Heart right ventricle (tissue), 16 donors: ENCODE data around the gene GDAP2. TPM values are rescaled to one million over a fixed set of nuclear protein-coding genes. Genes with fewer than 3 reads are reported as not detected.

Experiments used
- ATAC-seq, 8 donors: fragments of 200-7000 bp; cut with Tn5 transposase; one replicate each; pipeline ENCODE4 v1.9.1; 2020; ENCODE audit warnings: mild to moderate bottlenecking in 8 of 8, moderate library complexity in 8 of 8, moderate number of reproducible peaks in 1 of 8
- DNase-seq, 2 donors: peaks; one replicate each; pipeline ENCODE4 v3.0.0-alpha.2; 2020
- H3K27ac ChIP-seq, 10 donors: fragments of 200-600 bp; sonication (generic) in 2 of 10; one replicate each; pipeline versions ENCODE4 v1.5.0 to v1.8.0; 2020 to 2022; ENCODE audit warnings: mild to moderate bottlenecking in 3 of 10
- H3K27me3 ChIP-seq, 7 donors: fragments of 200-600 bp; one replicate each; pipeline ENCODE4 v1.8.0; 2021 to 2022; ENCODE audit warnings: mild to moderate bottlenecking in 2 of 7
- H3K36me3 ChIP-seq, 9 donors: fragments of 200-600 bp; sonication (generic) in 1 of 9; one replicate each; pipeline versions ENCODE4 v1.5.0 to v1.8.0; 2020 to 2022; ENCODE audit warnings: mild to moderate bottlenecking in 2 of 9
- H3K4me1 ChIP-seq, 9 donors: fragments of 200-600 bp; sonication (generic) in 1 of 9; one replicate each; pipeline versions ENCODE4 v1.5.0 to v1.8.0; 2020 to 2022; ENCODE audit warnings: mild to moderate bottlenecking in 4 of 9
- H3K4me3 ChIP-seq, 10 donors: fragments of 200-600 bp; sonication (generic) in 2 of 10; one replicate each; pipeline versions ENCODE4 v1.5.0 to v1.8.0; 2020 to 2022; ENCODE audit warnings: mild to moderate bottlenecking in 7 of 10, moderate library complexity in 2 of 10
- H3K9me3 ChIP-seq, 11 donors: fragments of 200-600 bp in 10 of 11; sonication (generic) in 2 of 11; one replicate each; pipeline versions ENCODE4 v1.5.0 to v1.8.0; 2013 to 2022; ENCODE audit warnings: mild to moderate bottlenecking in 2 of 11, control low read depth in 1 of 11, moderate library complexity in 1 of 11
- WGBS, 2 donors: extraction: QIAGEN DNeasy Blood & Tissue Kit; methylation state at CpG; one replicate each; pipeline ENCODE4 v1.1.7; 2013; ENCODE audit warnings: inconsistent platforms in 1 of 2; 5-methylcytosine and 5-hydroxymethylcytosine counted together
- intact Hi-C, 10 donors: fragments of 100-400 bp; cut with DNase I; formaldehyde crosslinking; loops; one replicate each; pipeline versions ENCODE4 v1.11.1 to v1.14.2; 2022
- polyA plus RNA-seq, 2 donors: library from polyadenylated mRNA; stranded (reverse); fragments of 200-250 nt; gene quantifications; one replicate each; pipeline ENCODE4 v1.2.3, GENCODE V29; 2013
- total RNA-seq, 10 donors: library from RNA; stranded (reverse); fragmentation: NEBNext Ultra II Directional in 3 of 10; extraction: Animal tissue kit (Norgen Biotek cat#: 25700) in 3 of 10; gene quantifications; one replicate each; pipeline versions ENCODE4 v1.2.1 to v1.2.4, GENCODE V29; 2021 to 2023
- TF ChIP-seq, protein P1 (sequence below), 9 donors: fragments of 200-600 bp; sonication (generic) in 2 of 9; IDR thresholded peaks; one replicate each; pipeline versions ENCODE4 v1.5.0 to v1.8.0; 2021 to 2022; ENCODE audit warnings: antibody characterized with exemption in 9 of 9, mild to moderate bottlenecking in 5 of 9, moderate library complexity in 1 of 9
- donor health status: Arrhythmogenic right ventricular cardiomyopathy.
- donor health status: ischemic (EF 13 %, LVEDD 7.1; RV severe dilation, severe dysfunction).
- donor health status: healthy with polysubstance abuse.
- donor health status: DM: no; HTN: yes; CAD: no.
- donor health status: DM: no; HTN: no; CAD: no.
- donor health status: ischemic (EF 25% LVEDD 6.9; RV normal size, moderate dysfunction).
- donor health status: ischemic (EF 25% LVEDD 5.7; RV mildly dilated, moderate dysfunction).
- donor health status: healthy.
- donor health status: DM: yes; HTN: yes; CAD: no.
- donor health status: Ischemic cardiomyopathy.
- donor health status: ischemic (EF 35%, LVEDD 5.7; RV mildly dilated, moderate dysfunction).
- donor health status: nonischemic (EF 11% LVEDD 7.7; RV severe dilation, severe dysfunction).
- donor health status: DM: yes; HTN: yes; CAD: no.
- donor health status: PGD.
- donor health status: ischemic (EF 29% LVEDD 5.4; RV normal size, mild dysfunction).
- donor health status: nonischemic (EF 23%, LVEDD 6.1; RV moderate dilation, normal function).

GDAP2 gene
- total and polyA plus RNA-seq, 12 donors: 1.7 to 24.2 (median 17.7) TPM

DNA sequence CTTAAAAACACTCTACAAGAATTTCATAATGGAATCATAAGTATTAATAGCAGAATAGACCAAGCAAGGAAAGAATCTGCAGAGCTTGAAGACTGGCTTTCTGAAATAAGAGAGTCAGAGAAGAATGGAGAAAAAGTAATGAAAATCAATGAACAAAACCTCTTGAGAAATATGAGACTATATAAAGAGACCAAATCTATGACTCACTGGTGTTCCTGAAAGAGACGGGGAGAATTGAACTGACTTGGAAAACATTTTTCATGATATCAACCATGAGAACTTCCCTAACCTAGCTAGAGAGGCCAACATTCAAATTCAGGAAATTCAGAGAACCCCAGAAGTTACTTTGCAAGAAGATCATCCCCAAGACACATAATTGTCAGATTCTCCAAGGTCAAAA lies 85.6 kb downstream of the GDAP2 start:
- WGBS, 2 donors: 93 to 94% methylated on average over 1 of the region's 1 CpG
- DNase-seq (no peak), ATAC-seq (no peak)
- peaks cover 0 to 19% (median 0%) of the 10 kb centered on the region in 11 donors for H3K9me3 ChIP-seq
- no peak overlapping the region for H3K4me3 ChIP-seq
- intact Hi-C loops: no loop called here
- H3K27me3 ChIP-seq: no peaks in the 10 kb centered on the region
- peaks cover 0 to 3% (median 0%) of the 10 kb centered on the region in 9 donors for H3K4me1 ChIP-seq
- H3K27ac ChIP-seq: no peak overlapping the region
- peaks cover 0 to 32% (median 0%) of the 10 kb centered on the region in 9 donors for H3K36me3 ChIP-seq
- TF ChIP-seq, protein P1, sequence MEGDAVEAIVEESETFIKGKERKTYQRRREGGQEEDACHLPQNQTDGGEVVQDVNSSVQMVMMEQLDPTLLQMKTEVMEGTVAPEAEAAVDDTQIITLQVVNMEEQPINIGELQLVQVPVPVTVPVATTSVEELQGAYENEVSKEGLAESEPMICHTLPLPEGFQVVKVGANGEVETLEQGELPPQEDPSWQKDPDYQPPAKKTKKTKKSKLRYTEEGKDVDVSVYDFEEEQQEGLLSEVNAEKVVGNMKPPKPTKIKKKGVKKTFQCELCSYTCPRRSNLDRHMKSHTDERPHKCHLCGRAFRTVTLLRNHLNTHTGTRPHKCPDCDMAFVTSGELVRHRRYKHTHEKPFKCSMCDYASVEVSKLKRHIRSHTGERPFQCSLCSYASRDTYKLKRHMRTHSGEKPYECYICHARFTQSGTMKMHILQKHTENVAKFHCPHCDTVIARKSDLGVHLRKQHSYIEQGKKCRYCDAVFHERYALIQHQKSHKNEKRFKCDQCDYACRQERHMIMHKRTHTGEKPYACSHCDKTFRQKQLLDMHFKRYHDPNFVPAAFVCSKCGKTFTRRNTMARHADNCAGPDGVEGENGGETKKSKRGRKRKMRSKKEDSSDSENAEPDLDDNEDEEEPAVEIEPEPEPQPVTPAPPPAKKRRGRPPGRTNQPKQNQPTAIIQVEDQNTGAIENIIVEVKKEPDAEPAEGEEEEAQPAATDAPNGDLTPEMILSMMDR (IDR thresholded peaks at IDR 0.05): no peak

DNA sequence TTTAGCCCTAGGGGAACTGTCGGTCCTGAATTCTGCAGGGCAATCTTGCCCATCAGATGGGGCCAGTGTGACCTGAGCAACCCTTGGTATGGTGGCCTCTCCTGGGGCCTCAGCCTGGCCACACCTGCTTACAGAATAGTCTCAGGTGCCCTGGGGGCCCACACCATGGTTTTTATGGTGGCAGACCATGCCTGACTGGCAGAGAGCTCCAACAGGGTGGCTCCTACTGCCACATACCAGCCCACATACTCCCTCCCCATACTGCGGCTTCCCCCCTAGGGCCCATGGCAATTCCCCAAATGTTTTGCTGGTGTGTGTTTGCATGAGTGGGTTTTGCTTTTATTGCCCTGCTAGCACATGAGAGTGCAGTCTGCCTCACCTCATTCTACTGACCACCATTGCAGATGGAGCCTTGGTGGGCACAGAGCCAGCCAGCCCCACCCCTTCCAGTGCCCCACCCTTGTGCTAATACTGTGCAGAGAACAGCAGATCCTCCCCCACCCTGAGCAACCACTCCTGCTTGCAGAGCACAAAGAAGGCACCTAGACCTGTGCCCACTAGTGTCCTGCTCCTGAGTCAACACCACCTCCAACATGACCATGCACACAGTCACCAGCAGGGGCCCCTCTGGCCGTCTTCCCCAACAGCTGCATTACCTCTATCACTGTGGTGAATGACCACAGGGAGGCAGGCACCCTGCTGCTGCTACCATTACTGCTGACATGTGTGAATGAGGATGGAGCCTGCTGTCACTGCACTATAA lies 86.8 kb downstream of the GDAP2 start:
- peaks cover 0 to 32% (median 0%) of the 10 kb centered on the region in 9 donors for H3K36me3 ChIP-seq
- DNase-seq (no peak), ATAC-seq (no peak)
- 67 to 77% methylated on average over 3 of the region's 3 CpGs for WGBS, 2 donors
- no peaks in the 10 kb centered on the region for H3K27me3 ChIP-seq
- no peak overlapping the region for H3K4me3 ChIP-seq
- peaks cover 0 to 3% (median 0%) of the 10 kb centered on the region in 9 donors for H3K4me1 ChIP-seq
- TF ChIP-seq, protein P1 (IDR thresholded peaks at IDR 0.05): no peak
- H3K9me3 ChIP-seq: peaks cover 0 to 22% (median 0%) of the 10 kb centered on the region in 11 donors
- no peak overlapping the region for H3K27ac ChIP-seq
- intact Hi-C loops: no loop called here

DNA sequence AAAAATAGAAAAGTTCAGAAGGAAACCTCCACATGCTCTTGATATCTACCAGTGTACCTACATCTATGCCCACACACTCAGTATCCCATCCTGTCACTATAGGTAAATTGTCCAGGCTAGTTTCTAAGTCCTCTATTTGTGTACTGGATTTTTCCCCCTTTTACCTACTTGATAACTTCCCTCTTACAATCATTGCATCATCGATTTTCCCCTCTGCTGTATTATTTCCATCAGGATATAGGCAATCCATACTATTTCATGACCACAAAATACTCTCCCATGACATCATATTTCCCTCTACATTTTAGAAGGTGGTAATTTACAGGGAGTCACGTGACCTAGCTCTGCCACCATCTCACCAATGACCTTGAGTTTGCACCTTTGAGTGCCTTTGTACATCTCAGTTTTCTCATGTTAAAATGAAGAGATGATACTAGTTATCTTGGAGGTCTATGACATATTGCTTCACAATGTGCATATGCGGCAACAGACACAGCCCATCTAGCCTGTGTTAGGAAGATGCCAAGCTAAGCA lies 88.2 kb downstream of the GDAP2 start:
- WGBS, 2 donors: 93 to 95% methylated on average over 3 of the region's 3 CpGs
- Histone ChIP-seq H3K4me3 (no peak overlapping the region), H3K4me1 (no peaks in the 10 kb centered on the region), H3K36me3 (peaks cover 0 to 32% (median 0%) of the 10 kb centered on the region in 9 donors), H3K27ac (no peak overlapping the region), H3K27me3 (no peaks in the 10 kb centered on the region), H3K9me3 (peaks cover 0 to 22% (median 0%) of the 10 kb centered on the region in 11 donors)
- TF ChIP-seq, protein P1 (IDR thresholded peaks at IDR 0.05): no peak
- DNase-seq (no peak), ATAC-seq (no peak)
- intact Hi-C loops: no loop called here

DNA sequence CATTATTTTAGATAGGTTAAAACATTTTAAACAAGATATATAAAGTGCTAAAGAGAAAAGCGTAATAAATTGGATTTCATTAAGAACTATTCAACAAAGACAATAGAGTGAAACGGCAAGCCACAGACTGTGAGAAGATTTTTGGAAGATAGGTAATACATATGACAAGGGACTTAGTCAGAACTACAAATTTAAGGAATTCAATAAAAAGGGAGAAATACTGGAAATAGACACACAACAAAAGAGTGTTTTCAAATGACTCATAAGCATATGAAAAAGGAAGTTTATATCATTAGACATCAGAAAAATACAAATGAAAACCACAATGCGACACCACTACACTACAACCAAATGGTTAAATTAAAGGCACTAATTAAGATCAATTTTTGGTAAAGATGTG lies 90.5 kb downstream of the GDAP2 start:
- ATAC-seq: no peak
- WGBS, 2 donors: 94 to 96% methylated on average over 3 of the region's 3 CpGs

More for the DNA sequence above, 90.5 kb downstream of the GDAP2 start:
- Histone ChIP-seq H3K9me3 (peaks cover 0 to 8% (median 0%) of the 10 kb centered on the region in 11 donors), H3K27ac (no peak overlapping the region), H3K4me3 (no peak overlapping the region), H3K36me3 (peaks cover 0 to 17% (median 0%) of the 10 kb centered on the region in 9 donors), H3K27me3 (no peaks in the 10 kb centered on the region), H3K4me1 (no peaks in the 10 kb centered on the region)
- TF ChIP-seq, protein P1 (IDR thresholded peaks at IDR 0.05): no peak
- intact Hi-C loops: no loop called here
- no peak for DNase-seq
